Left ventricle myocardium inferior (tissue), 1 donor: ENCODE data around the gene CST2. TPM values are rescaled to one million over a fixed set of nuclear protein-coding genes. Genes with fewer than 3 reads are reported as not detected.
"Not testable (repeated sequence)": the region's sequence is repeated elsewhere in the genome, so short reads cannot be mapped to it uniquely, and the experiment has no call there.

Experiments
- DNase-seq: peaks from one replicate; pipeline ENCODE4 v3.0.0-alpha.2; 2020
- H3K27ac ChIP-seq: fragments of 200-600 bp; replicated peaks from 2 replicates; pipeline ENCODE4 v1.8.0; 2021
- H3K27me3 ChIP-seq: fragments of 200-600 bp; 2 replicates; pipeline ENCODE4 v1.8.0; 2021; ENCODE audit warnings: low read depth
- H3K36me3 ChIP-seq: fragments of 200-600 bp; 2 replicates; pipeline ENCODE4 v1.8.0; 2021
- H3K4me1 ChIP-seq: fragments of 200-600 bp; 2 replicates; pipeline ENCODE4 v1.8.0; 2021
- H3K4me3 ChIP-seq: fragments of 200-600 bp; 2 replicates; pipeline ENCODE4 v1.8.0; 2021; ENCODE audit warnings: mild to moderate bottlenecking, moderate library complexity
- H3K9me3 ChIP-seq: fragments of 200-600 bp; replicated peaks from 2 replicates; pipeline ENCODE4 v1.8.0; 2021
- CTCF ChIP-seq: fragments of 200-600 bp; IDR thresholded peaks from 2 replicates; pipeline ENCODE4 v1.8.0; 2021; ENCODE audit warnings: antibody characterized with exemption, mild to moderate bottlenecking, borderline replicate concordance
- intact Hi-C: fragments of 100-400 bp; cut with micrococcal nuclease; formaldehyde crosslinking; loops from one replicate; pipeline ENCODE4 v1.11.0; 2022
- total RNA-seq: library from RNA; stranded (reverse); fragmentation: NEBNext Ultra II Directional; extraction: Animal tissue kit (Norgen Biotek cat#: 25700); gene quantifications from one replicate; pipeline ENCODE4 v1.2.1, GENCODE V29; 2021
- donor health status: DM: no; HTN: yes; CAD: no; lungs with severe emphysema.

Gene CST2
- total RNA-seq, 1 donor from 2014 or later, result not detected

- H3K4me1 ChIP-seq, result no peaks in the 10 kb centered on the region
- H3K4me3 ChIP-seq, result no peak overlapping the region
- H3K27ac ChIP-seq, result no peak overlapping the region
- peaks cover 21% of the 10 kb centered on the region for H3K27me3 ChIP-seq
- no peaks in the 10 kb centered on the region for H3K36me3 ChIP-seq
- H3K9me3 ChIP-seq, result no peaks in the 10 kb centered on the region
- DNase-seq, result no peak
- TF ChIP-seq CTCF, result no peak
- intact Hi-C loops, result no loop called here
Observed at GRCh38 chr20:23856736-23857135, 30.2 kb upstream of the CST2 start.

- Histone ChIP-seq H3K27ac (no peak overlapping the region), H3K36me3 (no peaks in the 10 kb centered on the region), H3K4me3 (no peak overlapping the region), H3K9me3 (no peaks in the 10 kb centered on the region), H3K27me3 (peaks cover 21% of the 10 kb centered on the region), H3K4me1 (no peaks in the 10 kb centered on the region)
- intact Hi-C loops, result no loop called here
- no peak for TF ChIP-seq CTCF
- DNase-seq, result no peak
Observed at GRCh38 chr20:23856226-23856625, 29.7 kb upstream of the CST2 start.

DNA sequence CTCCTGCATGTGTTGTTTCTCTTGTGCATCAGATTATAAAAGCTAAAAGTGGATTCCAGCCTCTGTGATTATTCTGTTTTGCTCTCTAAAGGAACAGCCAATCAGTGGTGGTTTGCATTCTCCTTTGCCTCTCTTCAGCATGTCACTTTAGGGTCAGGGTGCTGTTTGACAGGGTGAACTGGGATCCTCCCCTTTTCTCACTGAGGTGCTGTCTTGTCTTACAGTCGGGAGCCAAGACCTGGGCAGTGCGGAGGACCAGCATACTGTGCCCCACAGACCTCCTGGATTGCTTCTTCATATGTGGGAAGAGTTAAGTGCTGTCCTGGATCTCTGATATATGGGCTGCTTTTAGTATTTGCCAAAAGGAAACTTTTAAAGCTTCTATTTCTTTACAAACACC is 15.2 kb upstream of the CST2 start:
- peaks cover 14% of the 10 kb centered on the region for H3K9me3 ChIP-seq
- DNase-seq, result no peak
- intact Hi-C loops, result no loop called here
- H3K4me1 ChIP-seq, result no peaks in the 10 kb centered on the region
- no peak overlapping the region for H3K27ac ChIP-seq
- H3K36me3 ChIP-seq, result no peaks in the 10 kb centered on the region
- TF ChIP-seq CTCF, result no peak
- peaks cover 34% of the 10 kb centered on the region for H3K27me3 ChIP-seq
- no peak overlapping the region for H3K4me3 ChIP-seq

DNA sequence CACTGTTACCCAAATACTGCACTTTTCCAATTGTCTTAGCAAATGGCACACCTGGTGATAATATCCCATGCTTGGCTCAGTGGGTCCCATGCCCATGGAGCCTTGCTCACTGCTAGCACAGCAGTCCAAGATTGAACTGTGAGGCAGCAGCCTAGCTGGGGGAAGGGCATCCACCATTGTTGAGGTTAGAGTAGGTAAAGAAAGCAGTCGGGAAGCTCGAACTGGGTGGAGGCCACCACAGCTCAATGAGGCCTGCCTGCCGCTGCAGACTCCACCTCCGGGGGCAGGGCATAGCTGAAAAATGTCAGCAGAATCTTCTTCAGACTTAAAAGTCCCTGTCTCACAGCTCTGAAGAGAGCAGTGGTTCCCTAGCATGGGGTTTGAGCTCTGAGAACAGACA is 9.2 kb upstream of the CST2 start:
- H3K27ac ChIP-seq, result no peak overlapping the region
- H3K36me3 ChIP-seq, result no peaks in the 10 kb centered on the region
- no peaks in the 10 kb centered on the region for H3K4me1 ChIP-seq
- H3K27me3 ChIP-seq, result peaks cover 20% of the 10 kb centered on the region
- no peak for TF ChIP-seq CTCF
- H3K4me3 ChIP-seq, result no peak overlapping the region
- DNase-seq, result no peak
- intact Hi-C loops, result no loop called here
- peaks cover 8% of the 10 kb centered on the region for H3K9me3 ChIP-seq

GRCh38 chr20:23832775-23833513 is 6.4 kb upstream of the CST2 start:
- H3K4me1 ChIP-seq, result no peaks in the 10 kb centered on the region
- no peaks in the 10 kb centered on the region for H3K36me3 ChIP-seq
- no peaks in the 10 kb centered on the region for H3K9me3 ChIP-seq
- H3K27ac ChIP-seq, result no peak overlapping the region
- peaks cover 20% of the 10 kb centered on the region for H3K27me3 ChIP-seq
- no peak overlapping the region for H3K4me3 ChIP-seq
- TF ChIP-seq CTCF, result no peak
- intact Hi-C loops, result no loop called here
- DNase-seq, result no peak

DNA sequence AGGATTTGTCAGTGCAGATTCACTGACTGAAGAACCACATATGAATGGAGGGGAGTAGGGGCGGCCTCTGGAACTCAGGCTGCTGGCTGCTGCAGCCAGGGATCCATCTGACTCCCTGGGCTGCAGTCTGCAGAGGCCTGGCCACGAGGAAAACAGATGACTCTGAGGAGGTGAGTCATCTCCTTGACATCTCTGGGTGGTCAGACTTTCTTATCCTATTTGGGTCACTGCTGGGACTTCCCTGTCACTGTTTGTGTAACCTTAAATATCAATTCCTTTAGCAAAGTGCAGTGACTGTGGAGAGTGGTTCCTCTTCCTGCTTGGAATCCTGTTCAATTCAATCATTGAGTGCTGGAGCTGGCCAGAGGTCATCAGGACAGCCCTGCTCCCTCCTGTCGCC is 5.4 kb upstream of the CST2 start:
- H3K36me3 ChIP-seq, H3K4me1 ChIP-seq, DNase-seq, H3K4me3 ChIP-seq, intact Hi-C loops, H3K9me3 ChIP-seq, H3K27ac ChIP-seq: not testable (repeated sequence)
- peaks cover 15% of the 10 kb centered on the region for H3K27me3 ChIP-seq
